GM10266 (cell line): Measurements from ENCODE around the gene TTC23L.

Source experiments
- DNase-seq: peaks from one replicate; pipeline ENCODE4 v3.0.0; 2012; ENCODE audit errors: extremely low spot score
- CTCF ChIP-seq: IDR thresholded peaks from 2 replicates; pipeline ENCODE4 v1.5.1; 2012; ENCODE audit warnings: mild to moderate bottlenecking, low read depth; ENCODE audit not compliant: control insufficient read depth, insufficient read depth; ENCODE audit errors: missing control alignments

Gene TTC23L

GRCh38 chr5:34857894-34858293, 18.9 kb downstream of the TTC23L start:
- no peak for DNase-seq
- TF ChIP-seq CTCF, result no peak

GRCh38 chr5:34858790-34859189, 19.8 kb downstream of the TTC23L start:
- TF ChIP-seq CTCF, result no peak
- no peak for DNase-seq

GRCh38 chr5:34859253-34859652, 20.3 kb downstream of the TTC23L start:
- DNase-seq, result no peak
- TF ChIP-seq CTCF, result no peak

- DNase-seq, result no peak
- no peak for TF ChIP-seq CTCF
Measured at GRCh38 chr5:34863946-34864345, 25.0 kb downstream of the TTC23L start.

GRCh38 chr5:34865091-34865490, 26.1 kb downstream of the TTC23L start:
- DNase-seq, result no peak
- no peak for TF ChIP-seq CTCF

GRCh38 chr5:34866989-34867471, 28.1 kb downstream of the TTC23L start:
- DNase-seq, result no peak
- no peak for TF ChIP-seq CTCF

GRCh38 chr5:34867660-34868059, 28.7 kb downstream of the TTC23L start:
- no peak for DNase-seq
- TF ChIP-seq CTCF, result no peak
